GM18502 (cell line): ENCODE data around the gene CAPN8.

ENCODE experiments used
- ATAC-seq: cut with Tn5 transposase; IDR thresholded peaks from one replicate; pipeline ENCODE4 v1.9.1; 2021; ENCODE audit warnings: mild to moderate bottlenecking; ENCODE audit not compliant: unreplicated experiment, poor library complexity

CAPN8 gene

DNA sequence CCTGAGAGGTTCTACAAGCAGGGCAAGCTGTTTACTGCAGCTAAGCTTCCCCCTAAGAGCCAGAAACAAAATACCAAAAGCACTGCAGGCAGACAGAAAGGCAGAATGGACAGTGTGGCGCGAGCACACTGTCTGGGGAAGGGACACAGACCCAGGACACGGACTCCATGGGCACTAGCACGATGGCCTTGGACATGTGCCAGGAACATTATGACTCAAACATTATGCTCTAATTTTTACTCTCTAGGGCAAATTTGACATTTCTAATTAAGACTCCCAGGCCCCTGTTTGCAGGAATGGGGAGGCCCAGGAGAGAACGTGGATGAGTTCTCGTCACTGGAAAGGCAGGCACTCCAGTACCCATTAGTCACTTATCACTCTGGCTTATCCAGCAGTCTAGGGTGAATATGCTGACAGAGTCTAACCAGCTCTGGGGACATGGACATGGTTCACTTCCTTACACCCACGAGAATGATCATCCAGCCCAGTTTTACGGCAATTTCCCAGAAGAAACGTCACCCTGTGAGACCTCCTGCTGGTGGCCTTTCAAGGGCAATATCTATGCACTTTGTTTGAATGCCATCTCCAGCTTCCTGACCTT, 45.1 kb downstream of the CAPN8 start:
- no peak for ATAC-seq

DNA sequence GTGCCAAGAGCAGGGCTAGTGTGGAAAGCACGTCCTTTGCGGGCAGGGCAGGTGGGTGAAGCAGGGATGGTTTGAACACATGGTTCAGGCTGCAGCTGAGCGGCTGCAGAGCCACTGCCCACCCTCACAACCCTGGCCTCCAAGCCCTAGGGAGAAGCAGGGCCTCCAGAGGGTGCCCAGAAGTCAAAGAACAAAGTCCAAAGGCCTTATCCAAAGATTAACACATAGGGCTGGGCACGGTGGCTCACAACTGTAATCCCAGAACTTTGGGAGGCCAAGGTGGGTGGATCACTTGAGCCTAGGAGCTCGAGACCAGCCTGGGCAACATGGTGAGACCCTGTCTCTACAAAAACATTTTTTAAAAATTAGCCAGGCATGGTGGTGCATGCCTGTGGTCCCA, 46.8 kb downstream of the CAPN8 start:
- no peak for ATAC-seq

DNA sequence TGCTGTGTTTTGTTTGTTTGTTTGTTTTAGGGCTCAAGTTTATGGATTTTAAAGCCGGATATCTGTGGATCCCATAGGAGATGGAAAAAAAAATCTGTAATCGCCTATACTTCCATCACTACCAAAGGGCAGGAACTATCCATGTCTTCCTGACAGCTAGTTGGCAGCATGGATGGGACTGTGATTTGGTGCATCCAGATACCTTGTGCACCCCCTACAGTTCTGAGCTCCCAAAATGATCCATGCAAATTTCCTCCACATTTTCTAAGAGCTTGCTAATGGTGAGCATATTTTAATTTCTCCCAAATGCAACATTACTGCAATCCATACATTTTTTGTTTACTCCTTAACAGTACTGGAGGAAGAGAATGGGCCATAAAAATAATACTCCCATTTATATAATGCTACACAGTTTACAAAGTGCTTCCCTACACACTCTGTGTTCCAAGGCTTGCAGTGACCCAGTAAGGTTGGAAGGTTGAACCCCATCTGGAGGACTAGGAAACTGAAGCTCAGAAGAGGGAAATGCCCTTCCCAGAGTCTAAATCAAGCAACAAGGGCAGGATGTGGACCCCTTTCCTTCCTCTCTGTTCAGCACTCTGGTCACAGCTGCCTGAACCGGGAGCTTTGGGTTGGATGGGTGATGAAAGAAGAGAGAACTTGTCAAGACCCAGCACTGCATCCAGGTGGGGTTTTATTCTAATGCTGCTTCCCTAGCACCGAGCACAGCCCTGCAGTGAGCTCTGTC, 48.0 kb downstream of the CAPN8 start:
- ATAC-seq = no peak

DNA sequence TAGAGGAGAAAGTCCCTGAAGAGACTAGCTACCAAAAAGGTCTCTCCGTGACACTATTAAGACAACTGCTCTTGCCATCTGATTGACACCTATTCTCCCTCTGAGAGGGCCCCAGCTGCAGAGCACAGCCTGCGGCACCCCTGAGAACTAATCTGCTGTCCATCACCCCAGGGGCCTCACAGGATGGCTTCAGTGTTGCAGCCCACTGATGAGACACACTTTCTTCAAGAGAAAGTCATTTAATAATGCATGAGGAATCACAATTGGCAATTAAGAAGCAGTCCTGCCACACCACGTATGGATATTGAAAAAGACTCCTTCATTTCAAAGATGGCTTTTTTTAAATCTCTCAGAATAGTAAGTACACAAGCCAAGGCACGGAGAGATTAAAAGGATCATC, 48.9 kb downstream of the CAPN8 start:
- no peak for ATAC-seq

DNA sequence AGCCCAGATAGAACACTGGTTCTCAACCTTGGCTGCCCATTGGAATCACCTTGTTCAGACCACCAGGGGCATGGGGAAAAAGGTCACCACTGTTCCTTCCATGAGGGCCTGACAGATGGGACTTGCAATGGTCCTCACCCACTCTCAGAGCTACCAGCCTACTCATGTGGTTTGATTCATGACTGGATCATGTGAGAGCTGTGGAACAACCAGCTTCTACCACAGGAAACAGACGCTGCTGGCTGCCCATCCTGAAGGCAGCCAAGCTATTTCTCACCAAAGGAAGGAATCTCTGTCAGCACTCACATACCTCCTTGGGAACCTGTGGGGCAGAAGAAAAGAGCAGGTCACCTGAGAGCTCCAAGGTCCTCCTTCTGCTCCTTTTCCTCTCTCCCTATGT, 53.6 kb downstream of the CAPN8 start:
- no peak for ATAC-seq

DNA sequence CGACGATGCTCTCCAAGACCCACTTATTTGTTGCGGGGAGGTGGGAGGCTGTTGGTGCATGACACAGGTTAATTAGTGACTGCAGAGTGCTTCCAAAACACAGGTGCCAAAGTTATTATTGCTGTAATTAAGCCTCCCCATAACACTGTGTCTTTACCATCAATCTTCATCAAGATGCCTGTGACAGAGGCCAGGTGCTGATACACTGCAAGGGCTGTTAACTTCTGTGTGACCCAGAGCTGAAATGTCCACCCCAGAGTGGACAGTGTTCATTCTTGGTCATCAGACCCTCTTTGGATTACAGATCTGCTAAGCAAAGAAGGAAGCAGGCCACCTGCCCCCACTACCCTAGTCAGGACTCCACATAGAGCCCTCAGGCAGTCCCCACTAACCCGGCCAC, 55.5 kb downstream of the CAPN8 start:
- no peak for ATAC-seq

DNA sequence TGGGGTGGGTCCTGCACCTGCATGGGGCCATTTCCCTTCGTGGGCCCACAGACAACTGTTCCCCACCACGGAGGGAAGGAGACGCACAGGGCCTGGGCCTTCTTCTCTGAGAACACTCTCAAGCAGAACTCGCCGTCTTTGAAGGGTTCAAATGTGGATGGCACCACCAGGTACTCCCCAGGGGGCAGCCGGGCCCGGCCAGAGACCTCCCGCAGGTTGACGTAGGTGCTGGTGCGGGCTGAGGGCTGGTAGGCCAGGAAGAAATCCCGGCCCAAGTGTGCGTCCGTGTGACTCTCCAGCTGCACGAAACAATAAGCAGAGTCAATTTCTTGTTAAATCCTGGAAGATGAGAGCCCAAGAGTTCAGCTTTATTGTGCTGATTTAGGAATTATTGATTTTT, 56.4 kb downstream of the CAPN8 start:
- ATAC-seq = no peak

DNA sequence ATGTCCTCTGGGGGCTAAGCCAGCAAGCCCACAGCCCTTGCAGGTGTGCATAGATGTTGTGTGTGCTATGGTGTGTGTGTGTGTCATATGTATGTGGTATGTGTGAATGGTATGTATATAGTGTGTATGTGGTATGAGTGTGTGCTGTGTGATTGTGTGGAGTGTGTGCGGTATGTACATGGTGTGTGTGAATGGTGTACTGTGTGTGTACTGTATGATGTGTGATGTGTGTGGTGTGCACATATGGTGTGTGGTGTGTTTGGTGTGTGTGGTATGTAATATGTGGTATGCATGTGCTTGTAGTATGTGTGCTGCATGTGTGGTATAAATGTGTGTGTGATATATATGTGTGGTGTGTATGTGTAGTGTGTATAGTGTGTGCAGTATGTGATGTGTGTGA, 107.0 kb downstream of the CAPN8 start:
- ATAC-seq = no peak

DNA sequence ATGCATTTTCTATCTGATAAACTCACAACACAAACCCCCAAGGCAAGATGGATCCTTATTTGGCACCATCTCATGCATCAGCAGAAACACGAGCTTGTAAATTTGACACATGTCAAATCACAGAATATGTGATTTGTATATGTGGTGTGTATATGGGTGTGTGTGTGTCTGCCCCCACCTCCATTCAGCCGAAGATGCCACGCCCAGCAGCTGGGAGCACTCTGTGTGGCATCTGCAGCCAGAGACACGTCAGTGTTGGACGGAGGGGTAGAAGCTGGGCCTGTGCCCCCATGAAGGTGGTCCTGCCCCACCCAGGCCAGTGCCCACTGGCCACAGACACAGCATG, 108.4 kb downstream of the CAPN8 start:
- no peak for ATAC-seq

DNA sequence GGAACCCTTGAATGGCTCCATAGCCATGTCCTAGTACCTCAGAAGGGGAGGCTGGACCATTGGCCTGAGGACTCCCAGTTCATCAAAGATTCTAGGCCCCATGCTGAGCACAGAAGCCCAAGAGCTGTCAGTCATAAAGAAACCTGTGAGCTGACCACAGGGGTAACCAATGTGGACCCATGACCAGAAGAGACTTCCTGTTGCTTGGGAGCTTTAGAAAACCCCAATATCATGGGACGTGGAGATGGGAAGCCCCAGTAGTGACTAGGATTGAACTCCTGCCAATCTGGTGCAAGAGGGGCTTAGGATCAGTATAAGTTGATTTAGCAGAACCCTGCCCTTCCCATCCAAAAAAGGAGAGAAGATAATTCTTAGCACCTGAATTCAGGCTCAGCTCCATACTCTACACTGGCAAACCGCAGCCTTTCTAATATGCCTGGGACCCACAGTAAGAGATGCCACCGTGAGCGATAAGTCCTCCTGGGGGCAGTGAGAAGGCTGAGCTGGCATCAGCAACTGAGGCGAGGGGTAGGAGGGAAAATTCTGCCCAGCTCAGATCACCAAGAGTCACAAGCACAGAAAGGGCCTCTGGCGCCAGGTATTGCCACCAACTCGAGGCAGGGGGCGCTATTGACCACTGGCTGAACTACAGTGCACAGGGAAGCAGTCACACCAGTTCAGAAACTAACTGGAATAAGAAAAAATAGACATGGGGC, 108.9 kb downstream of the CAPN8 start:
- peak; percentile 89 for ATAC-seq

DNA sequence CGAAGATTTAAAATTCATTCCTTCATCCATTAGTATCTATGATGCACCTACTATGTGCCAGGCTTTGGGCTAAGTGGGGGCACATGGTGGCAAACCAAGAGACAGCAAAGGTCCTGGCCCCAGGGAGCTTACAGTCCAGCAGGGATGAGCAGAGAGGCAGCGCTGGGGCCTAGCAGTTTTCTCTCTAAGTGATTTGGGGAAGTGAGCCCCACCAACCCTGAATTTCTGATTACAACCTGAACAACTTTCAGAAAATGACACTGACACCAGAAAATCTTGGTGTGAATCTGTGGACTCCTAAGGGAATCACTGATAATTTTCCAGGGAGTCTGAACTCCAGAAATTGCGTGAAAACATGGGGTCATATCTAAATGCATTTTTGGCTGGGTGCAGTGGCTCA, 111.5 kb downstream of the CAPN8 start:
- ATAC-seq = no peak

DNA sequence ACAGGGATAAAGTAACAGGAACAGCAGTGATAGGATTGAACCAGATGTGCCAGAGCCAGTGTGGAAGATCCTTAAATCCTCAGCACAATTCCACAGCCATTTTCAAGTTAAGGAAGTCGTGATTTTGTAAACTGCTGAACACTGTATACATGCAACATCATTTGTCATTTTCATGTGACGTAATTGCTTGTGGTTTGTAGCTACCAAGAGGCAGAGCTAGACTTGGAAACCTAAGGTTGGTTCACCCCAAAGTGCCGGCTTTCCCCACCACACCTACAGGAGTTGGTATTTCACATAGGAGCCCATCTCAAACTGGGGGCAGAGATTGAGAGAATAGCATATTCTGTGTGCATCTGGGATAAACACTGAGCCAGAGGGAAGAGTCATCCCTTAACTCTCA, 113.9 kb downstream of the CAPN8 start:
- no peak for ATAC-seq

DNA sequence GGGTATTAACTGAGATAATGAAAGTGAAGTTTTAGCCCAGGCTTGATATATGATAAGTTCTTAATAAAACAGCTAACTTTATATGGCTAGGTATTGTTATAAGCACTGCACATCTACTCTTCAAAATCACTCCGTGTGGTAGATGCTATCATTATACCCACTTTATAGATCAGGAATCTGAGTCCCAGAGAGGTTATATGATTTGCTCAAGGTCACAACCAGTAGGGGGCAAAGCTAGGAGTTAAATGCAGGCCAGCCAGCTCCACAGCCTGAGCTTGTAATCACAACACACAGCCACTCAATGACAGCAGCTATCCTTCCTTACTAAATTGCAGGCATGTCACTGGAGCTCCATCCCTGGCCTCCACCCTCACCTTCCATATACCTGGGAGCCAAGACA, 115.8 kb downstream of the CAPN8 start:
- no peak for ATAC-seq

DNA sequence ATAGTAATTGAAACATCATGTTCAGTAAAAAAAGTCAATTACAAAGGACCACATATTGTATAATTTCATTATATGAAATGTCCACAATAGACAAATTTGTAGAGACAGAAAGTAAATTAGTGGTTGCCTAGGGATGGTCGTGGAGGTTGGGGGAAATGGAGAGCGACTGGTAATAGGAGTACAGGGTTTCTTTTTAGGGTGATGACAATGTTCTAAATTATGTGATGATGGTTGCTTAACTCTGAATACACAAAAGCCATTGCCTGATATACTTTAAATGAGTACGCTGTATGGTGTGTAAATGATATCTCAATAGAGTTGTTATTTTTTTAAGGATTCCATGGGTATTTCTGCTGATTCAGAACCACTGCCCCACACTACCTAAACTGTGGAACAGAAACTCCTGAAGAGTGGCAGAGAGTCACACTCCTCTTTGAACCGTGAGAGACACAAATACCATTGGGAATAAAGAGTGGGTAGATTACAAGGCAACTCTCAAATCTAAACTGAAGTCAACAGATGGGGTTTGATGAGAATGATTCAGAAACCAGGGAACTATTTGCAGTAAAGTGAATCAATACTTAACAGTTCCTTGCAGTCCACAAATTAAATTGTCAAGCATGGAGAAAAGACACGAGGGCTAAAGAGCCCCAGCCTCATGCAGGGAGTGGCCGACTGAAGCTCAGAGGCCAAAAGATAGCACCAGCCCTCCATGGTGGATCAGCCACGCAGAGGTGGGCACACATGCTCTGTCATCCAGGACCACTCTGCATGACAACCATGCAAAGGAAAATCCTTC, 118.0 kb downstream of the CAPN8 start:
- ATAC-seq = no peak

DNA sequence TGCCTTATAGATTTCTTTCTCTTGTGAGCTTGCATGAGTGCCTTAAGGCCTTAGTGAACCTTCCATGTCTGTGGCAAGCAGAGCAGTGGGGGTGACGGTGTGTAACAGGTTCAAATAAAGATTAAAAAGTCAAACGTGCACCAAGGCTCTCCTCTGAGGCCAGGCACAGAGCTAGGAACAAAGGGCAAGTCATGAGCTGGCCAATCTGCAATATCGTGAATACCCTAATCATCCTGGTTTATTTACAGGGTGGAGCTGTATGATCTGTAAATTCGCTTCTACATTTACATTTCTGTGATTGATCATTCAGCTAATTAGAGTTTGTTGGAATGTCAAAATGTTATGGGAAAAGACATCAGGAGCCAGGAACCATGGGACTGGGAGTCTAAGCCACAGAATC, 120.2 kb downstream of the CAPN8 start:
- ATAC-seq = no peak

DNA sequence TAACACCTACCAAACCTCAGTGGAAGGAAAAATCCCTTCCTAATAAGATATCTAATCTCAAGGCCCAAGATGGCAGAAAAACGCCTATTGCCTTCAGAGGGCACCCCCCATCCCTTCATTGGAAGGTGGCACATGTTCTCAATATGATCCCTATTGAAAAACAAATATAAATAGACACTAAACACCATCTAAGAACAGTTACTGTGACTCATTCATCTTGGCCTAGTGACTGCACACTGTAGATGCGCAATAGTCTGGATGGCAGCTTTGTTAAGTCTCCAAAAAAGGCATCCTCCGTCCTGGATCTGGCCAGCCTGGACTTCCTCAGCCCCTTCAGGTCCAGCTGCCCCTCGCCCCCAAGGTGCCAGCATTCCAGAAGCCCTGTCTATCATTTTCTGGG, 121.9 kb downstream of the CAPN8 start:
- no peak for ATAC-seq

DNA sequence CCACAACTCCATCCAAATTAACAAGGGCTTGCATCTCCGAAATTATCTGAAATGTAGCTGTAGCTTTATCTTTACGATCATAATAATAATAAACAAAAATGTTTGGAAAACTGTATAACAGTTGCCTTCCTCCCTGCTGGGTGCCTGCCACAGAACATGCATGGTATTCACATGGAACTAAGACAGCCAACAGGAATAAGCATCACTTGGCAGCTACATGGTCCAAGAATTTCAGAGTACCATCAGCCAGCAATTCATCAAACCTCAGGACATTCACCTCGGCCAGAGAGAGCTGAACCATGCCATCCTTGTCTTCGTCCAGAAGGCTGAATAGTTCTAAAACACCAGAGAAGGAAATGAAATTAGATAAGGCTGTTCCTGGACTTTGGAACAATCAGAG, 122.7 kb downstream of the CAPN8 start:
- ATAC-seq = no peak

DNA sequence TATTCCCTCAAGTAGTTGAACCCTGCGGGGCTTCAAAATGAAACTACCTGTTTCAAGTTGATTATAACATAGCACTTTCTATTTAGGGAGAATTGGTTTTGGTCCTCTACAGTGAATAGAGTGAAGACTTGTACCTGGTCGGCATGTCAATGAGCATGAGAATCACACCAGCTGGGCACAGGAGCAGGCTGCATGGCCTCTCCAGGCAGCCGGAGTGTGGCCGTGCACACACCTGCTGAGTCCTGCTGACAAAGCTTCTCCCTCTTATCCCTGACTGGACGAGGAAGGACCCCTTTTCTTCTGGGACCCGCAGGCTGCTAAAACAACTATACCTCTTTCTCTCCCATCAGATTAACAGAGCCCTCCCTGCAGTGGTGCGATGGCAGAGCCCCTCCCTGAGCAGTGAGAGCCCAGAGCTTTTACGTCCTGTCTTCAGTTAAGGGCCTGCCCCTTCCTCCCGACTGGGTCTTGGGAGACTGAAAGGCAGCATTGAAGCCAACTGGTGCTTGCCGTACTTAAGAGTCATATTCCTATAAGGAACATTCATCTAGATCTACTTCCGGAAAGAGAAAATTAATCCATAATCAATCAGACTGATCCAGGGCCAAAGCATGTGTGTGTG, 124.9 kb downstream of the CAPN8 start:
- ATAC-seq = no peak

DNA sequence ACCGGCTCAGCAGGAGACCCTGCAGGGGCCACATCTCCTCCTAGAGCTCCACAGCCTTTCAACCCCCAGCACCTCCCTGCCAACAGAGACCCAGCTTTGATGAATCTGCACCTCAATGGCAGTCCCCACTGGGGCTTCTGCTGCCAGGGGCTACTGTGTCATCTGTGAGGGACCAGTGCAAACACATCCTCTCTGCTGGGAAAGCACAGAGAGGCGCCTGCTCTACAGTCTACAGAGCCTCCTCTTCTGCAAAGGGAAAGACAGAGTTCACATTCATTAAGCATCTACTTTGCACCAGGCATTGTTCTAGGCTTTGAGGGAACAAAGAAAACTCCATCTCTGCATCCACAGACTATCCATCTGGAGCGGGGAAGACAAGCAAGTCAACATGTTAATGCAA, 125.8 kb downstream of the CAPN8 start:
- ATAC-seq = no peak

DNA sequence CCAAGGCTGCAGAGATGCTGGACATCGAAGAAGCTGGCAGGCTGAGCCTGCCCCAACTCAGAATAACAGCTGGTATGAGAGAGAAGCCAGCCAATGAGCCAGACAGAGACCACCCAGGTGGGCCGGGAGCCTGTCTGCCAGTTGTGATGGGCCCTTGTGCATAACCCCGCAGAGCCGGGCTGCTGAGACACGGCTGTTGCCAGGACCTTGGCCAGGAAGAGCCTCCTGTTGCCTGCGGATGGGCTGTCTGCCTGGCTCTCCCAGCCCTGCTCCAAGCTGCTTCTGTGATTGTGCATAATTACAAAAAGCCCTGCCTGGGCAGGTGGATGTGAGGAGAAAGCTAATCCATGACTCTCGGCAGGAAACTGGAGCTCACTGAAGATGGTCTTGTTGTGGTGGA, 126.5 kb downstream of the CAPN8 start:
- no peak for ATAC-seq

DNA sequence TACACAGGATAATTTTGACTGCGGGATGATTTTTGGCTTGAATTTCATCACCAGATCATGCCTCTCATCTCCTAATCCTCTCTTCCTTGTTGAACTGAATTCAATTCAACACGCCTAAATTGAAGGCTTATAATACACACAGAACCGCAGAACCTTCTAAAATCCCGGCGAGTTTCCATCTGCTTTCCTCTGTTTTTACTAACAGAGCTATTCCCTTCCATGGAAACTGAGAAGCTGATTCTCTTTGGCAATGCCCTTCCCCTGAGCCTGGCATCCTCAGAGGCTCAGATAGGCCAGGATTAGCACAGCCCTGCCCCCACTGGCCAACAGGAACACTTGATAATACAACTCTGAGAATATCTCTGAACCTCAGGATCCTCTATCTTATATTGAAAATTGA, 130.2 kb downstream of the CAPN8 start:
- ATAC-seq = no peak
